ENCODE measurements around the gene TAF1D. TPM values are rescaled to one million over a fixed set of nuclear protein-coding genes. Genes with fewer than 3 reads are reported as not detected.

Gene TAF1D
- total and polyA plus RNA-seq, 2 donors from 2014 or later, result 64.3 to 110 TPM

DNA sequence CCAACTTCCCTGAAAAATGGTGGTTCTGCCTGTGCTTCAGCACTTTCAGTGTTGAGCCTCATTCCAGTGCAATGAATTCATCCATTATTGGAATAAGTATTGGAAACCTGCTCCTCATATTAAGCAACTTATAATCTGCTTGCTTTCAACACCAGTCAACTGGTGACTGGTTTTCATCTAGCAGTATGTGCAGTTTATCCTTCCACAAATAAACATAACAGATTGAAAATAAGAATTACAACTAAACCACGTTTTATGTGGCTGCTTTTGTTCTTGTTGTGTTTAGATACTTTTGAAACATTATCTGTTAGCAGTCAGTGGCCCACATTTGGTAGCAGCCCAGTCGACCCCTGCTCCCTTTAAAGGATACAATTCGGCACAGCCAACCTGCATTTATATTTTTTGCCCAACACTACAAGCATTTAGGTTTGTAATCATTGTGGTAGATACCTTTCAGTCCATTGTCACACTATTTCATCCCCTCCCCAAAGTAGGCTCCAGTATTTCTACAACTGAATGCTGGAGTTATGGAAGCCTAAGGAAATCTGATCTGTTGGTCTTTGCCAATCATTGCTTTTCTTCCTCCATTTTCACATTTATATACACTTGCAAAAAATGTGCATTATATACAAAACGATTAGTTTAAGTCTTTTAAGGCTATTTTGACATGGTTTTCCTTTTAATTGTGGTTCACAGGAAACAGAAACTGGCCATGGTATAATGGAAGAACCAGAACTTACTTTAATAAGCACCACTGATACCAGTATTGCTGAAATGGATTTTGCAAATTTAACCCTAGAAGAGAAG lies 13.1 kb downstream of the TAF1D start:
- intact Hi-C loops (cut with DNase I), result no loop called here
- H3K27ac ChIP-seq (ENCODE audit: low read depth in 2 of 2, low read length in 2 of 2), result no peak overlapping the region
- no peaks in the 10 kb centered on the region for H3K9me3 ChIP-seq (ENCODE audit: control insufficient read depth in 2 of 3, insufficient read depth in 1 of 3, low read length in 3 of 3)
- no peaks in the 10 kb centered on the region for H3K27me3 ChIP-seq (ENCODE audit: control insufficient read depth, insufficient read depth, low read length)
- TF ChIP-seq, protein P1, sequence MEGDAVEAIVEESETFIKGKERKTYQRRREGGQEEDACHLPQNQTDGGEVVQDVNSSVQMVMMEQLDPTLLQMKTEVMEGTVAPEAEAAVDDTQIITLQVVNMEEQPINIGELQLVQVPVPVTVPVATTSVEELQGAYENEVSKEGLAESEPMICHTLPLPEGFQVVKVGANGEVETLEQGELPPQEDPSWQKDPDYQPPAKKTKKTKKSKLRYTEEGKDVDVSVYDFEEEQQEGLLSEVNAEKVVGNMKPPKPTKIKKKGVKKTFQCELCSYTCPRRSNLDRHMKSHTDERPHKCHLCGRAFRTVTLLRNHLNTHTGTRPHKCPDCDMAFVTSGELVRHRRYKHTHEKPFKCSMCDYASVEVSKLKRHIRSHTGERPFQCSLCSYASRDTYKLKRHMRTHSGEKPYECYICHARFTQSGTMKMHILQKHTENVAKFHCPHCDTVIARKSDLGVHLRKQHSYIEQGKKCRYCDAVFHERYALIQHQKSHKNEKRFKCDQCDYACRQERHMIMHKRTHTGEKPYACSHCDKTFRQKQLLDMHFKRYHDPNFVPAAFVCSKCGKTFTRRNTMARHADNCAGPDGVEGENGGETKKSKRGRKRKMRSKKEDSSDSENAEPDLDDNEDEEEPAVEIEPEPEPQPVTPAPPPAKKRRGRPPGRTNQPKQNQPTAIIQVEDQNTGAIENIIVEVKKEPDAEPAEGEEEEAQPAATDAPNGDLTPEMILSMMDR (IDR thresholded peaks at IDR 0.05; ENCODE audit: borderline replicate concordance, extremely low read depth, insufficient read depth), result no peak
- no peak for FAIRE-seq
- no peak overlapping the region for H3K4me3 ChIP-seq (ENCODE audit: low read length in 3 of 3)
- no peak for DNase-seq
- H3K4me1 ChIP-seq (ENCODE audit: control insufficient read depth in 2 of 3, insufficient read depth in 2 of 3, low read depth in 1 of 3, low read length in 3 of 3), result no peaks in the 10 kb centered on the region
- no peak overlapping the region for H3K9ac ChIP-seq (ENCODE audit: low read length in 3 of 3)
- H3K36me3 ChIP-seq (ENCODE audit: control insufficient read depth in 2 of 3, insufficient read depth in 3 of 3, low read length in 3 of 3), result peaks cover 9 to 59% (median 31%) of the 10 kb centered on the region in 3 donors

DNA sequence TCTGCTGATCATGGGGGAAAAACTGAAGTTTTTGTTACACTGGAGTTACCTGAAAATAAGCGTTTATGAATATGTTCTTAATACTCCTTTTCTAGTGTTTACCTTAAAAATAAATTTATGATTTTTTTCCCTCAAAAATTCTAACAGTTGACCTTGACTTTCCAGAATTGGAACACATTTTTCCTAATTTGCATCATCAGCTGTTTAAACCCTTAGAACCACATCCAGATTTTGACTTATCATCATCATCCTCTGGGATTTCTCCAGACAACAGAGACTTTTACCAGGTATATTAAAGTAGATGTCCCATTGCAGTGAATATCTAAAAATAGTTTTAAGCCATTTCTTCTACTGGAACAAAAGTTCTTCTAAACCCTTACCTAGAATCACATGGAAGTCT lies 17.2 kb downstream of the TAF1D start:
- FAIRE-seq, result no peak

DNA sequence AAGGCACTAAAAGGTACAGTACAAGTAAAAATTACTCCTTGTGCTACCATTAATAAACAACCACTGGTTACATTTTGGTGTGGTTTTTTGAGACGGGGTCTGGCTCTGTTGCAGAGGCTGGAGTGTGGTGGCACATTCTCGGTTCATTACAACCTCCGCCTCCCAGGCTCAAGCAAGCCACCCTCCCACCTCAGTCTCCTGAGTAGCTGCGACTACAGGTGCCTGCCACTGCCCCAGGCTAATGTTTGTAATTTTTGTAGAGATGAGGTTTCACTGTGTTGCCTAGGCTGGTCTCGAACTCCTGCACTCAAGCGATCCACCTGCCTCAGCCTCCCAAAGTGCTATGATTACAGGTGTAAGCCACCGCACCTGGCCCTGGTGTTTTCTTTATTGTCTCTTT lies 20.8 kb downstream of the TAF1D start:
- TF ChIP-seq, protein P1 (IDR thresholded peaks at IDR 0.05; ENCODE audit: borderline replicate concordance, extremely low read depth, insufficient read depth), result no peak
- Histone ChIP-seq H3K9ac (ENCODE audit: low read length in 3 of 3) (no peak overlapping the region), H3K9me3 (ENCODE audit: control insufficient read depth in 2 of 3, insufficient read depth in 1 of 3, low read length in 3 of 3) (no peaks in the 10 kb centered on the region), H3K4me3 (ENCODE audit: low read length in 3 of 3) (no peak overlapping the region), H3K4me1 (ENCODE audit: control insufficient read depth in 2 of 3, insufficient read depth in 2 of 3, low read depth in 1 of 3, low read length in 3 of 3) (no peaks in the 10 kb centered on the region), H3K27ac (ENCODE audit: low read depth in 2 of 2, low read length in 2 of 2) (no peak overlapping the region), H3K36me3 (ENCODE audit: control insufficient read depth in 2 of 3, insufficient read depth in 3 of 3, low read length in 3 of 3) (peaks cover 2 to 4% (median 4%) of the 10 kb centered on the region in 3 donors), H3K27me3 (ENCODE audit: control insufficient read depth, insufficient read depth, low read length) (no peaks in the 10 kb centered on the region)
- intact Hi-C loops (cut with DNase I), result no loop called here
- no peak for DNase-seq
- FAIRE-seq, result no peak

More for the DNA sequence above, 17.2 kb downstream of the TAF1D start:
- H3K4me1 ChIP-seq (ENCODE audit: control insufficient read depth in 2 of 3, insufficient read depth in 2 of 3, low read depth in 1 of 3, low read length in 3 of 3), result no peaks in the 10 kb centered on the region
- peaks cover 0 to 26% (median 7%) of the 10 kb centered on the region in 3 donors for H3K36me3 ChIP-seq (ENCODE audit: control insufficient read depth in 2 of 3, insufficient read depth in 3 of 3, low read length in 3 of 3)
- TF ChIP-seq, protein P1 (IDR thresholded peaks at IDR 0.05; ENCODE audit: borderline replicate concordance, extremely low read depth, insufficient read depth), result no peak
- H3K27ac ChIP-seq (ENCODE audit: low read depth in 2 of 2, low read length in 2 of 2), result no peak overlapping the region
- H3K9me3 ChIP-seq (ENCODE audit: control insufficient read depth in 2 of 3, insufficient read depth in 1 of 3, low read length in 3 of 3), result no peaks in the 10 kb centered on the region
- no peak overlapping the region for H3K4me3 ChIP-seq (ENCODE audit: low read length in 3 of 3)
- H3K9ac ChIP-seq (ENCODE audit: low read length in 3 of 3), result no peak overlapping the region
- intact Hi-C loops (cut with DNase I), result no loop called here
- DNase-seq, result no peak
- H3K27me3 ChIP-seq (ENCODE audit: control insufficient read depth, insufficient read depth, low read length), result no peaks in the 10 kb centered on the region

All from kidney (tissue), 14 donors.